PC-3 (cell line): Measurements from ENCODE around the gene STX8.

Source experiments
- CTCF ChIP-seq: fragments of 300-600 bp; sonication (generic); conservative IDR thresholded peaks from 2 replicates; pipeline ENCODE4 v1.5.1; 2017; ENCODE audit warnings: antibody characterized with exemption, low read depth, mild to moderate bottlenecking, low read length
- EZH2 ChIP-seq: fragments of 300-600 bp; sonication (generic); IDR thresholded peaks from one replicate; pipeline ENCODE4 v1.6.1; 2017; ENCODE audit warnings: antibody characterized with exemption, mild to moderate bottlenecking, low read length; ENCODE audit not compliant: unreplicated experiment

- TF ChIP-seq CTCF (no peak), EZH2 (no peak)
Measured at GRCh38 chr17:9273428-9274391, 301.9 kb downstream of the STX8 start.
